ENCODE measurements around the gene STPG2. TPM values are rescaled to one million over a fixed set of nuclear protein-coding genes. Genes with fewer than 3 reads are reported as not detected.

The STPG2 gene
- total RNA-seq, 1 experiment from 2014 or later = 0.20 TPM

GRCh38 chr4:97582890-97583289 is 560.4 kb downstream of the STPG2 start:
- Histone ChIP-seq H2BK15ac (ENCODE audit: low read depth, low read length) (no peak overlapping the region), H3K4me1 (ENCODE audit: insufficient read depth, low read length) (no peaks in the 10 kb centered on the region), H2BK12ac (ENCODE audit: insufficient read length, low read depth, low read length) (no peak overlapping the region), H3K18ac (ENCODE audit: insufficient read length, low read depth, low read length) (no peak overlapping the region), H3K4me2 (ENCODE audit: insufficient read depth, insufficient read length, low read length) (no peak overlapping the region), H4K5ac (ENCODE audit: insufficient read length, low read depth, low read length) (no peak overlapping the region), H3K4ac (ENCODE audit: low read depth, low read length) (no peak overlapping the region), H4K8ac (replicated peaks; ENCODE audit: insufficient read length, low read depth, low read length) (no peak overlapping the region), H3T11ph (ENCODE audit: low read length) (no peak overlapping the region), H2AK5ac (ENCODE audit: insufficient read length, low read length) (no peak overlapping the region), H4K91ac (ENCODE audit: insufficient read length, low read depth, low read length) (no peak overlapping the region), H4K20me1 (ENCODE audit: control insufficient read depth, insufficient read depth, insufficient read length) (no peaks in the 10 kb centered on the region), H3K27me3 (ENCODE audit: insufficient read depth, low read length) (no peaks in the 10 kb centered on the region), H3K14ac (ENCODE audit: insufficient read depth, low read length) (no peak overlapping the region), H3K9me3 (ENCODE audit: control insufficient read depth, low read depth, low read length) (no peaks in the 10 kb centered on the region), H3K27ac (ENCODE audit: insufficient read length, low read depth, low read length) (no peak overlapping the region), H3K23ac (ENCODE audit: insufficient read length, low read depth, low read length) (no peak overlapping the region), H3K79me1 (ENCODE audit: insufficient read depth, low read depth, low read length, poor library complexity, severe bottlenecking) (no peaks in the 10 kb centered on the region), H3K23me2 (ENCODE audit: insufficient read length, low read depth, low read length, poor library complexity, severe bottlenecking) (no peaks in the 10 kb centered on the region), H2BK20ac (ENCODE audit: low read depth, low read length, poor library complexity, severe bottlenecking) (no peak overlapping the region), H3K79me2 (ENCODE audit: insufficient read depth, low read length) (no peaks in the 10 kb centered on the region), H2AFZ (ENCODE audit: low read length) (no peak overlapping the region), H2BK5ac (ENCODE audit: insufficient read length, low read length) (no peak overlapping the region), H3K9ac (ENCODE audit: extremely low read depth, insufficient read length, low read length) (no peak overlapping the region), H2BK120ac (ENCODE audit: low read depth, low read length, poor library complexity, severe bottlenecking) (no peak overlapping the region), H3K56ac (ENCODE audit: insufficient read length, low read depth, low read length) (no peak overlapping the region)
- TF ChIP-seq, protein P1, sequence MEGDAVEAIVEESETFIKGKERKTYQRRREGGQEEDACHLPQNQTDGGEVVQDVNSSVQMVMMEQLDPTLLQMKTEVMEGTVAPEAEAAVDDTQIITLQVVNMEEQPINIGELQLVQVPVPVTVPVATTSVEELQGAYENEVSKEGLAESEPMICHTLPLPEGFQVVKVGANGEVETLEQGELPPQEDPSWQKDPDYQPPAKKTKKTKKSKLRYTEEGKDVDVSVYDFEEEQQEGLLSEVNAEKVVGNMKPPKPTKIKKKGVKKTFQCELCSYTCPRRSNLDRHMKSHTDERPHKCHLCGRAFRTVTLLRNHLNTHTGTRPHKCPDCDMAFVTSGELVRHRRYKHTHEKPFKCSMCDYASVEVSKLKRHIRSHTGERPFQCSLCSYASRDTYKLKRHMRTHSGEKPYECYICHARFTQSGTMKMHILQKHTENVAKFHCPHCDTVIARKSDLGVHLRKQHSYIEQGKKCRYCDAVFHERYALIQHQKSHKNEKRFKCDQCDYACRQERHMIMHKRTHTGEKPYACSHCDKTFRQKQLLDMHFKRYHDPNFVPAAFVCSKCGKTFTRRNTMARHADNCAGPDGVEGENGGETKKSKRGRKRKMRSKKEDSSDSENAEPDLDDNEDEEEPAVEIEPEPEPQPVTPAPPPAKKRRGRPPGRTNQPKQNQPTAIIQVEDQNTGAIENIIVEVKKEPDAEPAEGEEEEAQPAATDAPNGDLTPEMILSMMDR (conservative IDR thresholded peaks at IDR 0.05) = no peak
- Mint-ChIP-seq H3K4me3 (no peak overlapping the region), H3K4me1 (no peaks in the 10 kb centered on the region), H3K27me3 (ENCODE audit: low read depth) (no peaks in the 10 kb centered on the region), H3K9me3 (no peaks in the 10 kb centered on the region), H3K27ac (no peak overlapping the region), H3K36me3 (ENCODE audit: insufficient read depth in 1 of 3, low read depth in 3 of 3) (no peaks in the 10 kb centered on the region)
- no peak for DNase-seq
- WGBS (ENCODE audit: extremely low coverage, insufficient read length, low lambda C conversion rate) = no CpG with 5 or more reads among the region's 1 CpG

All from H9 (cell line).